NOMO-1 treated with DMSO at 0.1 percent for 48 hours (cell line): ENCODE results near the gene OLFM1.

Experiments used
- DNase-seq: peaks from one replicate; lab custom pipeline; 2025; ENCODE audit not compliant: unreplicated experiment; lab: John Stamatoyannopoulos, UW

The OLFM1 gene

DNA sequence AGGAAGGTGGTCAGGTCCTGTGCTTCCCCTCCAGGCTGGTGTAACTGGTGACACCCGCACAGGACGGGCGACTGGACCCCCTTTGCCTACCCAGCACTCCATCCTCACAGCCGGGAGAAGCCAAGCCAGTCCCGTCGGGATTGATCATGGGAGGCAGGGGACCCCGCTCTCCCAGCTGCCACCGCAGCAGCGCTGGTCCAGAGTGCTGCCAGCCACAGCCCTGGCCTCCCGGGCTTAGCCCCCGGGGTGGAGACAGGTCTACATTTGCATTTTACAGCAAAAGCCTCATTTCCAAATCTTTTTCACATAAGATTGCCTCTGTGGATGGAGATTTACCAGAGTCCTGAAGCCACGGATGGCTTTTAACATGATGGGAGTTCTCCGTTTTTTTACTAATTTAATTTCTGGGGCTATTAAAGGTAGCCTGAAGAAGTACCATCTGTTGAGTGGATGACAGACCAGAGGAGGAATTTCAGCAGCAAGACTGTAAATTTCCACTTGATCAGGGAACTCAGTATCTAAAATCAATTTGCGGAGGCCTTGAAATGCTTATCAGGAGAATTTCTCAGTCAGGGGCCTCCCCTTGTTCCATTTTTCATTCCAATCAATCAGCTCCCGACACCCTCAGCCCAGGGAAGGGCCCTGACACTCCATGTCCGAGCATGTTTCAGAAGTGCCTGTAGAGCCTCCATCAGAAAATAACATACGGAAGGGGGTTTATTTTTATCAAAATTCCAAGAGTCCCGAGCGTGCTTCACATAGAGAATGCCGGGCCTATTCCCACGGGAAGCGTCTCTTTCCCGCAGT, 80.6 kb downstream of the OLFM1 start:
- no peak for DNase-seq

DNA sequence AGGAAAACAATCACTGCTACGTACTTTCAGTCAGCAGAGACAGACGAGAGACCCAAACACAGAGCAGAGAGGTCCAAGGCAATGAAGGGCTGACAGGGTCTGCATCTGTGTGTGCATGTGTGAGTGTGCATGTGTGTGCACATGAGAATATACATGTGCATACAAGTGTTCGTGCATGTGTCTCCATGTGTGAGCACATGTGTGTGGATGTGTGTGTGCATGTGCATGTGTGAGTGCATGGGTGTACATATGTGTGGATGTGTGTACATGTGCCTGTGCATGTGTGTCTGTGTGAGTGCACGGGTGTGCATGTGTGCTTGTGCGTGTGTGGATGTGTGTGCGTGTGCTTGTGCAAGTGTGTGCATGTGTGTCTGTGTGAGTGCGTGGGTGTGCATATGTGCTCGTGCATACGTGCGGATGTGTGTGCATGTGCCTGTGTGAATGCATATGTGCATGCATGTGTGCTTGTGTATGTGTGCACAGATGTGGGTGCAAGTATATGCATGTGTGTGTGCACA, 82.3 kb downstream of the OLFM1 start:
- DNase-seq: no peak

DNA sequence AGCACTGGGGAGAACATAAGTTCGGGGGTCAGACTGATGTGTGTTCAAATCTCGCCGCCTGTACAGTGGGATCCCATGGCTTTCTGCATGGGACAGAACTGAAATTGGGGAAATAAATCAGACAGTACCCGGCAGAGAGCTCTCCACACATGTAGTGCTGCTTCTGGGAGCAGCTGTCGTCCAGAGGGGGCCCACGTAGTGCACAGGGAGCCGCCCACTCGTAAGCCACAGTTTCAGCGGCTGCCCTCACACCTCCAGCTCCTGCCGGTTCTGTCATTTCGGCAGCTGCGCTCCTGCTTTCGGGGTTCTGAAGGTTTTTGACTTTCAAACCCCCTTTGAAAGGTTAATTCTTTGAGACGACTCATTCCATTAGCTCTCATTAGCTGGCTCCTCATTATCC, 83.1 kb downstream of the OLFM1 start:
- no peak for DNase-seq
